IMR-90 (cell line): ENCODE results near the gene ARL6.

Experiments used
- BHLHE40 ChIP-seq: fragments of 150-350 bp; IDR thresholded peaks from 2 replicates; pipeline ENCODE4 v1.6.1; 2016; ENCODE audit warnings: mild to moderate bottlenecking, low read depth, low read length
- CEBPB ChIP-seq: IDR thresholded peaks from 2 replicates; pipeline ENCODE4 v1.6.1; 2012; ENCODE audit warnings: low read depth, low read length, improper control_type of control experiment
- CHD1 ChIP-seq: IDR thresholded peaks from 2 replicates; pipeline ENCODE4 v1.6.1; 2012; ENCODE audit warnings: low read depth, low read length, improper control_type of control experiment
- CTCF ChIP-seq: conservative IDR thresholded peaks from 2 replicates; pipeline ENCODE4 v1.5.1; 2012; ENCODE audit warnings: mild to moderate bottlenecking, low read depth, low read length, improper control_type of control experiment
- ELK1 ChIP-seq: fragments of 150-350 bp; IDR thresholded peaks from 2 replicates; pipeline ENCODE4 v1.6.1; 2016; ENCODE audit warnings: low read depth, mild to moderate bottlenecking, low read length, moderate library complexity, borderline replicate concordance
- FOS ChIP-seq: fragments of 150-350 bp; IDR thresholded peaks from 2 replicates; pipeline ENCODE4 v1.6.1; 2016; ENCODE audit warnings: low read depth, low read length
- MXI1 ChIP-seq: IDR thresholded peaks from 2 replicates; pipeline ENCODE4 v1.6.1; 2012; ENCODE audit warnings: low read depth, mild to moderate bottlenecking, low read length, moderate library complexity, borderline replicate concordance
- POLR2A ChIP-seq: IDR thresholded peaks from 2 replicates; pipeline ENCODE4 v1.6.1; 2012; ENCODE audit warnings: mild to moderate bottlenecking, low read depth, low read length
- RAD21 ChIP-seq: IDR thresholded peaks from 2 replicates; pipeline ENCODE4 v1.6.1; 2012; ENCODE audit warnings: low read length, improper control_type of control experiment
- RCOR1 ChIP-seq: IDR thresholded peaks from 2 replicates; pipeline ENCODE4 v1.6.1; 2012; ENCODE audit warnings: mild to moderate bottlenecking, low read length, improper control_type of control experiment; ENCODE audit not compliant: insufficient replicate concordance
- RFX5 ChIP-seq: IDR thresholded peaks from 2 replicates; pipeline ENCODE4 v1.8.0; 2012; ENCODE audit warnings: low read depth, mild to moderate bottlenecking, low read length, moderate library complexity
- SMC3 ChIP-seq: fragments of 150-350 bp; IDR thresholded peaks from 2 replicates; pipeline ENCODE4 v1.6.1; 2016; ENCODE audit warnings: low read depth, mild to moderate bottlenecking, antibody characterized with exemption, low read length, moderate library complexity
- USF2 ChIP-seq: fragments of 150-350 bp; IDR thresholded peaks from 2 replicates; pipeline ENCODE4 v1.6.1; 2017; ENCODE audit warnings: mild to moderate bottlenecking, antibody characterized with exemption, low read length, low read depth

GRCh38 chr3:97823046-97824004, 58.8 kb downstream of the ARL6 start:
- no peak for TF ChIP-seq CTCF
- TF ChIP-seq MXI1 = no peak
- TF ChIP-seq POLR2A = no peak
- TF ChIP-seq BHLHE40 = no peak
- TF ChIP-seq SMC3 = no peak
- TF ChIP-seq RCOR1 = no peak
- TF ChIP-seq USF2 = no peak
- no peak for TF ChIP-seq RAD21
- TF ChIP-seq RFX5 = no peak
- TF ChIP-seq FOS = no peak
- no peak for TF ChIP-seq ELK1
- no peak for TF ChIP-seq CEBPB
- TF ChIP-seq CHD1 = no peak
